ENCODE measurements around the gene GLCE.

DNA sequence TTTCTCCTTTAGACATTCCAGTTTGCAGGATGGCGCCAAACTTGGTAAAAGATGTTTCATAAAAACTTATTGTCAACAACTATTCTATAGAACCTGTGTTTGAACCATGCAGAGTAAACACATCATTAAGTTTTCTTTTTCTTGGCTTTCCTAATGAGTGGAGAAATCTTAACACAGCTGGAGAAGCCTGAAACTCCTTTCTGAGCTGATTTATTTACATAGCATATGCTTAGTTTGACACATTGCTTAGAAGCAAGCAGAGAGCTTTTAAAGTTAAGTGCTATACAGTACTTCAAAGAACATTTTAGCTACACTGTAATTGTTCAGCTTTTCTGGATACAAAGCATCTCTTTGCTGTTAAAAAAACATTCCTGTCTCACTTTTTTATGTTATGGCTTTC lies 77.3 kb downstream of the GLCE start:
- no peak for TF ChIP-seq EZH2phosphoT487 (IDR thresholded peaks at IDR 0.05; ENCODE audit: insufficient read depth, low read depth)
- no peak for TF ChIP-seq EZH2 (IDR thresholded peaks at IDR 0.05; ENCODE audit: insufficient read depth, poor library complexity, severe bottlenecking)

Measured in GM23248 (cell line).